ENCODE data around the gene GARIN5B.

DNA sequence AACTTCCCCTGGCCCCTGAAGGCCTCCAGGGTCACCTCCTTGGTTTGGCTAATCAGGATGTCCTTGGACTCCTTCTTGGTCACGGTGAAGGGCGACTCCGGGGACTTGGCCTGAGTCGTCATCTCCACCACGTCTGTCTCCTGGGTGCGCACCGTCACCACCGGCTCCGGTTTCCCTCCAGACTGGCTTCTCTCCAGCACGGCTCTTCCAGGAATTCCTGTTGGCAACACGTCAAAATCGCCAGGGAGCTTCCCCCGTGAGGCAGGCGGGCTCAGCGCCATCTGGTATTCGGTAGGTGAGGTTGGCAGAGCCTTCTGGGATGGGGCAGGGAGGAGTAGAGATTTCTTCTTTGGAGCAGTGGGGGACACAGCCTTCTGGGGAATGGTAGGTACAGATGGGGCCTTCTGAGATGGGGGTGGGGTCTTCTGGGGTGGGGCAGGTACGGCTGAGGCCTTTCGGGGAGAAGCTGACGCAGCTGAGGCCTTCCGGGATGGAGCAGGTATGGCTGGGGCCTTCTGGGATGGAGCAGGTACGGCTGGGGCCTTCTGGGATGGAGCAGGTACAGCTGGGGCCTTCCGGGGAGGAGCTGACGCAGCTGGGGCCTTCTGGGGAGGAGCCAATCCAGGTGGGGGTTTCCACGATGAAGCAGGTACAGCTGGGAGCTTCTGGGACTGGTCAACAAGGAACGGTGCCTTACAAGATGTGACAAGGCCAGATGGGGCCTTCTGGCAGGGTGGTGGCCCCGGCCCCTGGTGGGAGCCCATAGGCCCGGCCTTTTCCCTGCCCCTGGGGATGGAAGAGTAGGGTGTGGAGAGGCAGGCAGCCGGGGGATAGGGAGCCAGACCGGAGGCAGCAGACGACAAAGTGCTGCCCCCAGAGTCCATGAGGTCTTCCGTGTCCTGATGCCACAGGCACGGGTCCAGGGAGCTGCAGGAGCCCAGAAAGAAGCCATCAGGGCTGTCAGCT is 3.8 kb downstream of the GARIN5B start:
- TF ChIP-seq POLR2AphosphoS5 (IDR thresholded peaks at IDR 0.05; ENCODE audit: borderline replicate concordance, low read depth, low read length): no peak
- no peak for TF ChIP-seq EZH2 (IDR thresholded peaks at IDR 0.05)

All from SK-N-MC (cell line).